ENCODE results near the gene AANAT. TPM values are rescaled to one million over a fixed set of nuclear protein-coding genes. Genes with fewer than 3 reads are reported as not detected.

AANAT gene
- total and polyA plus RNA-seq, 4 donors, result not detected

DNA sequence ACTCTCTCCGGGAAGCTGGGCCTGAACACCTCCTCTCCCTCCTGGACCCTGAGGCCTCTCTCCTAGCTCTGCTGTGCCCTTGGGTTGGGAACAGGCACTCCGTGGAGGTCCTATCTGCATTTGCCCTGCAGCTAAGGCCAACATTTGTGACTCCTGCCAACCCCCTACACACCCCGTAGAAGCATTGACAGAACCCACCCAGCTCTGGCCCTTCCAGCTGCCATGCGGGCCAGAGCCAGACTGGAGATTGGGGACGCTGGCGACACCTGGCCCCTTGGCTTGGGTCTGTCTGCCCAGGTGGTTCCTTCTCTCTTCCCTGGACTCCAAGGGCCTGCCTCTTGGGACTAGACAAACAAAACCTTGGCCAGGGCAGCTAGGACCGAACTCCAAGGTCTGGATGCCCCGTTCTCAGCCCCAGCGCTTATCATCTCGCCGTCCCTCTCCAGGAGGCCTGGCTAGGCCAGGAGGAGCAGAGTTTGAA is 34.5 kb downstream of the AANAT start:
- H3K27me3 ChIP-seq (ENCODE audit: control insufficient read depth in 4 of 4, insufficient read depth in 4 of 4, low read length in 3 of 4), result no peaks in the 10 kb centered on the region
- H3K27ac ChIP-seq (ENCODE audit: low read depth in 1 of 2, low read length in 2 of 2), result peak overlapping the region; percentile 56 to 64
- no peak overlapping the region for H3K4me3 ChIP-seq (ENCODE audit: low read depth in 1 of 3, low read length in 3 of 3)
- no peak overlapping the region for H3K9ac ChIP-seq (ENCODE audit: low read depth in 1 of 2, low read length in 2 of 2)
- WGBS, result 85% methylated on average over 11 of the region's 11 CpGs
- H3K9me3 ChIP-seq (ENCODE audit: control insufficient read depth in 4 of 4, low read length in 3 of 4), result no peaks in the 10 kb centered on the region
- no peak for DNase-seq (ENCODE audit: low spot score)
- H3K4me1 ChIP-seq (ENCODE audit: control insufficient read depth in 4 of 4, insufficient read depth in 4 of 4, low read length in 3 of 4), result peaks cover 10 to 44% (median 24%) of the 10 kb centered on the region in 4 donors
- H3K36me3 ChIP-seq (ENCODE audit: control insufficient read depth in 4 of 4, insufficient read depth in 3 of 4, low read depth in 1 of 4, low read length in 3 of 4), result no peaks in the 10 kb centered on the region
- TF ChIP-seq RAD21 (IDR thresholded peaks at IDR 0.05), result no peak
- no peak for TF ChIP-seq FOXA2 (IDR thresholded peaks at IDR 0.05)
- no peak for TF ChIP-seq HNF4G (IDR thresholded peaks at IDR 0.05)
- no peak for TF ChIP-seq JUND (IDR thresholded peaks at IDR 0.05)
- no peak for TF ChIP-seq SP1 (IDR thresholded peaks at IDR 0.05)
- TF ChIP-seq YY1 (IDR thresholded peaks at IDR 0.05), result no peak
- TF ChIP-seq, protein P1, sequence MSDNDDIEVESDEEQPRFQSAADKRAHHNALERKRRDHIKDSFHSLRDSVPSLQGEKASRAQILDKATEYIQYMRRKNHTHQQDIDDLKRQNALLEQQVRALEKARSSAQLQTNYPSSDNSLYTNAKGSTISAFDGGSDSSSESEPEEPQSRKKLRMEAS (IDR thresholded peaks at IDR 0.05), result no peak
- TF ChIP-seq RXRA (IDR thresholded peaks at IDR 0.05), result no peak
- no peak for TF ChIP-seq FOXA1 (IDR thresholded peaks at IDR 0.05)
- no peak for TF ChIP-seq HNF4A (conservative IDR thresholded peaks at IDR 0.05)
- no peak for TF ChIP-seq GABPA (IDR thresholded peaks at IDR 0.05 in 1 of 2, conservative IDR thresholded peaks at IDR 0.05 in 1 of 2)
- TF ChIP-seq TAF1 (conservative IDR thresholded peaks at IDR 0.05), result no peak
- TF ChIP-seq, protein P2, sequence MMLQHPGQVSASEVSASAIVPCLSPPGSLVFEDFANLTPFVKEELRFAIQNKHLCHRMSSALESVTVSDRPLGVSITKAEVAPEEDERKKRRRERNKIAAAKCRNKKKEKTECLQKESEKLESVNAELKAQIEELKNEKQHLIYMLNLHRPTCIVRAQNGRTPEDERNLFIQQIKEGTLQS (IDR thresholded peaks at IDR 0.05), result no peak
- TF ChIP-seq, protein P3, sequence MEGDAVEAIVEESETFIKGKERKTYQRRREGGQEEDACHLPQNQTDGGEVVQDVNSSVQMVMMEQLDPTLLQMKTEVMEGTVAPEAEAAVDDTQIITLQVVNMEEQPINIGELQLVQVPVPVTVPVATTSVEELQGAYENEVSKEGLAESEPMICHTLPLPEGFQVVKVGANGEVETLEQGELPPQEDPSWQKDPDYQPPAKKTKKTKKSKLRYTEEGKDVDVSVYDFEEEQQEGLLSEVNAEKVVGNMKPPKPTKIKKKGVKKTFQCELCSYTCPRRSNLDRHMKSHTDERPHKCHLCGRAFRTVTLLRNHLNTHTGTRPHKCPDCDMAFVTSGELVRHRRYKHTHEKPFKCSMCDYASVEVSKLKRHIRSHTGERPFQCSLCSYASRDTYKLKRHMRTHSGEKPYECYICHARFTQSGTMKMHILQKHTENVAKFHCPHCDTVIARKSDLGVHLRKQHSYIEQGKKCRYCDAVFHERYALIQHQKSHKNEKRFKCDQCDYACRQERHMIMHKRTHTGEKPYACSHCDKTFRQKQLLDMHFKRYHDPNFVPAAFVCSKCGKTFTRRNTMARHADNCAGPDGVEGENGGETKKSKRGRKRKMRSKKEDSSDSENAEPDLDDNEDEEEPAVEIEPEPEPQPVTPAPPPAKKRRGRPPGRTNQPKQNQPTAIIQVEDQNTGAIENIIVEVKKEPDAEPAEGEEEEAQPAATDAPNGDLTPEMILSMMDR (IDR thresholded peaks at IDR 0.05; ENCODE audit: low read depth, low read length, missing input control), result no peak
- TF ChIP-seq, protein P4, sequence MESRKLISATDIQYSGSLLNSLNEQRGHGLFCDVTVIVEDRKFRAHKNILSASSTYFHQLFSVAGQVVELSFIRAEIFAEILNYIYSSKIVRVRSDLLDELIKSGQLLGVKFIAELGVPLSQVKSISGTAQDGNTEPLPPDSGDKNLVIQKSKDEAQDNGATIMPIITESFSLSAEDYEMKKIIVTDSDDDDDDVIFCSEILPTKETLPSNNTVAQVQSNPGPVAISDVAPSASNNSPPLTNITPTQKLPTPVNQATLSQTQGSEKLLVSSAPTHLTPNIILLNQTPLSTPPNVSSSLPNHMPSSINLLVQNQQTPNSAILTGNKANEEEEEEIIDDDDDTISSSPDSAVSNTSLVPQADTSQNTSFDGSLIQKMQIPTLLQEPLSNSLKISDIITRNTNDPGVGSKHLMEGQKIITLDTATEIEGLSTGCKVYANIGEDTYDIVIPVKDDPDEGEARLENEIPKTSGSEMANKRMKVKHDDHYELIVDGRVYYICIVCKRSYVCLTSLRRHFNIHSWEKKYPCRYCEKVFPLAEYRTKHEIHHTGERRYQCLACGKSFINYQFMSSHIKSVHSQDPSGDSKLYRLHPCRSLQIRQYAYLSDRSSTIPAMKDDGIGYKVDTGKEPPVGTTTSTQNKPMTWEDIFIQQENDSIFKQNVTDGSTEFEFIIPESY (IDR thresholded peaks at IDR 0.05), result no peak
- TF ChIP-seq, protein P5, sequence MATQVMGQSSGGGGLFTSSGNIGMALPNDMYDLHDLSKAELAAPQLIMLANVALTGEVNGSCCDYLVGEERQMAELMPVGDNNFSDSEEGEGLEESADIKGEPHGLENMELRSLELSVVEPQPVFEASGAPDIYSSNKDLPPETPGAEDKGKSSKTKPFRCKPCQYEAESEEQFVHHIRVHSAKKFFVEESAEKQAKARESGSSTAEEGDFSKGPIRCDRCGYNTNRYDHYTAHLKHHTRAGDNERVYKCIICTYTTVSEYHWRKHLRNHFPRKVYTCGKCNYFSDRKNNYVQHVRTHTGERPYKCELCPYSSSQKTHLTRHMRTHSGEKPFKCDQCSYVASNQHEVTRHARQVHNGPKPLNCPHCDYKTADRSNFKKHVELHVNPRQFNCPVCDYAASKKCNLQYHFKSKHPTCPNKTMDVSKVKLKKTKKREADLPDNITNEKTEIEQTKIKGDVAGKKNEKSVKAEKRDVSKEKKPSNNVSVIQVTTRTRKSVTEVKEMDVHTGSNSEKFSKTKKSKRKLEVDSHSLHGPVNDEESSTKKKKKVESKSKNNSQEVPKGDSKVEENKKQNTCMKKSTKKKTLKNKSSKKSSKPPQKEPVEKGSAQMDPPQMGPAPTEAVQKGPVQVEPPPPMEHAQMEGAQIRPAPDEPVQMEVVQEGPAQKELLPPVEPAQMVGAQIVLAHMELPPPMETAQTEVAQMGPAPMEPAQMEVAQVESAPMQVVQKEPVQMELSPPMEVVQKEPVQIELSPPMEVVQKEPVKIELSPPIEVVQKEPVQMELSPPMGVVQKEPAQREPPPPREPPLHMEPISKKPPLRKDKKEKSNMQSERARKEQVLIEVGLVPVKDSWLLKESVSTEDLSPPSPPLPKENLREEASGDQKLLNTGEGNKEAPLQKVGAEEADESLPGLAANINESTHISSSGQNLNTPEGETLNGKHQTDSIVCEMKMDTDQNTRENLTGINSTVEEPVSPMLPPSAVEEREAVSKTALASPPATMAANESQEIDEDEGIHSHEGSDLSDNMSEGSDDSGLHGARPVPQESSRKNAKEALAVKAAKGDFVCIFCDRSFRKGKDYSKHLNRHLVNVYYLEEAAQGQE (IDR thresholded peaks at IDR 0.05), result no peak
- TF ChIP-seq NR2F2 (IDR thresholded peaks at IDR 0.05), result no peak
- TF ChIP-seq EGR1 (IDR thresholded peaks at IDR 0.05; ENCODE audit: low read depth in 2 of 2), result no peak

Measured in liver (tissue), 9 donors.